HEK293T (cell line): Measurements from ENCODE around the gene KCNJ4.

Source experiments
- CTBP1 ChIP-seq: fragments of 450-650 bp; IDR thresholded peaks from 2 replicates; pipeline ENCODE4 v1.6.1; 2016; ENCODE audit warnings: borderline replicate concordance
- HDGF ChIP-seq: fragments of 450-650 bp; IDR thresholded peaks from 2 replicates; pipeline ENCODE4 v1.6.1; 2017; ENCODE audit warnings: antibody characterized with exemption, borderline replicate concordance
- NFRKB ChIP-seq: fragments of 450-650 bp; IDR thresholded peaks from 2 replicates; pipeline ENCODE4 v1.6.1; 2016; ENCODE audit warnings: mild to moderate bottlenecking, moderate library complexity
- SP1 ChIP-seq: fragments of 450-650 bp; IDR thresholded peaks from 2 replicates; pipeline ENCODE4 v1.6.1; 2017
- ZNF384 ChIP-seq: fragments of 450-650 bp; IDR thresholded peaks from 2 replicates; pipeline ENCODE4 v1.6.1; 2016

- TF ChIP-seq NFRKB (no peak), HDGF (no peak), CTBP1 (no peak), ZNF384 (no peak), SP1 (no peak)
These were observed 485 bp downstream of the KCNJ4 start for GRCh38 chr22:38454353-38455075.
